ENCODE results near the gene DNAJC27. TPM values are rescaled to one million over a fixed set of nuclear protein-coding genes. Genes with fewer than 3 reads are reported as not detected.

DNAJC27 gene
- total and polyA plus RNA-seq, 2 of the 13 experiments (the other 11 are each of a cell fraction or from before 2014, with no cell fraction given): 3.1 to 3.7 TPM

GRCh38 chr2:24918326-24919036, 53.3 kb downstream of the DNAJC27 start (continued):
- TF ChIP-seq ZNF281 (CRISPR knock-in tag; IDR thresholded peaks at IDR 0.05; ENCODE audit: borderline replicate concordance) (no peak), GMEB1 (CRISPR knock-in tag; IDR thresholded peaks at IDR 0.05; ENCODE audit: borderline replicate concordance) (no peak), YEATS4 (CRISPR knock-in tag; IDR thresholded peaks at IDR 0.05; ENCODE audit: borderline replicate concordance) (no peak), TRAFD1 (CRISPR knock-in tag; IDR thresholded peaks at IDR 0.05; ENCODE audit: borderline replicate concordance) (no peak), ZBTB8A (CRISPR knock-in tag; IDR thresholded peaks at IDR 0.05; ENCODE audit: borderline replicate concordance, low read depth) (no peak), HNF1A (IDR thresholded peaks at IDR 0.05; ENCODE audit: low read depth) (no peak), HNF1A (CRISPR knock-in tag; IDR thresholded peaks at IDR 0.05; ENCODE audit: borderline replicate concordance) (no peak), ZKSCAN1 (IDR thresholded peaks at IDR 0.05; ENCODE audit: low read length) (no peak), NFAT5 (CRISPR knock-in tag; IDR thresholded peaks at IDR 0.05) (no peak), THYN1 (CRISPR knock-in tag; IDR thresholded peaks at IDR 0.05; ENCODE audit: borderline replicate concordance, low read depth) (no peak)
